WTC11 (cell line): ENCODE measurements around the gene CDK2. TPM values are rescaled to one million over a fixed set of nuclear protein-coding genes. Genes with fewer than 3 reads are reported as not detected.

Experiments used
- ATAC-seq: fragments of 200-7000 bp; cut with Tn5 transposase; 2 replicates; pipeline ENCODE4 v1.10.0; 2021; ENCODE audit warnings: mild to moderate bottlenecking, moderate library complexity
- CTCF ChIA-PET: fragments of 300-600 bp; sonication (Branson Sonifier 250); formaldehyde crosslinking; loops from one replicate; lab custom pipeline; 2021; ENCODE audit warnings: antibody characterized with exemption; lab: Charles Lee
- POLR2A ChIA-PET: fragments of 350-600 bp; sonication (Branson Sonifier 250); formaldehyde crosslinking; loops from one replicate; lab custom pipeline; 2021; ENCODE audit warnings: antibody characterized with exemption; lab: Charles Lee
- DNase-seq: peaks from one replicate; pipeline ENCODE4 v3.0.0; 2021; ENCODE audit warnings: low spot score
- H3K27ac Mint-ChIP-seq: 2 replicates; pipeline ENCODE4 v1.8.0; 2021; ENCODE audit warnings: mixed read lengths
- H3K27me3 Mint-ChIP-seq: 2 replicates; pipeline ENCODE4 v1.8.0; 2021; ENCODE audit warnings: low read depth, mild to moderate bottlenecking, moderate library complexity, mixed read lengths
- H3K36me3 Mint-ChIP-seq: 2 replicates; pipeline ENCODE4 v1.8.0; 2021; ENCODE audit warnings: mixed read lengths
- H3K4me1 Mint-ChIP-seq: 2 replicates; pipeline ENCODE4 v1.8.0; 2022; ENCODE audit warnings: mixed read lengths
- H3K4me3 Mint-ChIP-seq: 2 replicates; pipeline ENCODE4 v1.8.0; 2021; ENCODE audit warnings: mild to moderate bottlenecking, moderate library complexity, mixed read lengths
- H3K9me3 Mint-ChIP-seq: 2 replicates; pipeline ENCODE4 v1.8.0; 2021; ENCODE audit warnings: mixed read lengths
- CBFB ChIP-seq: sonication (generic); formaldehyde crosslinking; IDR thresholded peaks from 2 replicates; pipeline ENCODE4 v1.8.1; 2022; ENCODE audit warnings: mild to moderate bottlenecking, low read depth, missing genetic modification reagents
- E2F1 ChIP-seq: sonication (generic); formaldehyde crosslinking; IDR thresholded peaks from 2 replicates; pipeline ENCODE4 v1.8.0; 2022; ENCODE audit warnings: mild to moderate bottlenecking, missing genetic modification reagents
- ETV6 ChIP-seq: sonication (generic); formaldehyde crosslinking; IDR thresholded peaks from 2 replicates; pipeline ENCODE4 v1.8.1; 2022; ENCODE audit warnings: mild to moderate bottlenecking, missing genetic modification reagents
- FOXK1 ChIP-seq: sonication (generic); formaldehyde crosslinking; IDR thresholded peaks from 2 replicates; pipeline ENCODE4 v1.8.0; 2022; ENCODE audit warnings: mild to moderate bottlenecking, moderate library complexity, missing genetic modification reagents
- GTF2I ChIP-seq: fragments of 250-450 bp; sonication (Bioruptor Pico); conservative IDR thresholded peaks from 2 replicates; pipeline ENCODE4 v1.4.0; 2021; ENCODE audit warnings: mild to moderate bottlenecking
- JAZF1 ChIP-seq: fragments of 250-450 bp; sonication (Bioruptor Pico); IDR thresholded peaks from 2 replicates; pipeline ENCODE4 v1.9.0; 2021; ENCODE audit warnings: moderate library complexity, mild to moderate bottlenecking, inconsistent platforms
- MYBL2 ChIP-seq: sonication (generic); formaldehyde crosslinking; IDR thresholded peaks from 2 replicates; pipeline ENCODE4 v1.8.1; 2023; ENCODE audit warnings: mild to moderate bottlenecking, moderate library complexity, missing genetic modification reagents
- PREB ChIP-seq: sonication (generic); formaldehyde crosslinking; IDR thresholded peaks from 2 replicates; pipeline ENCODE4 v1.8.1; 2022; ENCODE audit warnings: mild to moderate bottlenecking, missing genetic modification reagents, moderate library complexity, borderline replicate concordance
- PRRX2 ChIP-seq: fragments of 250-450 bp; sonication (Bioruptor Pico); IDR thresholded peaks from 2 replicates; pipeline ENCODE4 v1.8.0; 2021; ENCODE audit warnings: mild to moderate bottlenecking
- STAT6 ChIP-seq: sonication (generic); formaldehyde crosslinking; conservative IDR thresholded peaks from 2 replicates; pipeline ENCODE4 v1.8.1; 2023; ENCODE audit warnings: mild to moderate bottlenecking, low read depth, missing genetic modification reagents, moderate library complexity
- TP53 ChIP-seq: sonication (generic); formaldehyde crosslinking; IDR thresholded peaks from 2 replicates; pipeline ENCODE4 v1.8.1; 2023; ENCODE audit warnings: mild to moderate bottlenecking, missing genetic modification reagents
- ZNF121 ChIP-seq: sonication (generic); formaldehyde crosslinking; IDR thresholded peaks from 2 replicates; pipeline ENCODE4 v1.8.0; 2023; ENCODE audit warnings: missing genetic modification reagents
- ZNF138 ChIP-seq: sonication (generic); formaldehyde crosslinking; conservative IDR thresholded peaks from 2 replicates; pipeline ENCODE4 v1.8.1; 2022; ENCODE audit warnings: mild to moderate bottlenecking, moderate library complexity, missing genetic modification reagents
- ZNF281 ChIP-seq: sonication (generic); formaldehyde crosslinking; IDR thresholded peaks from 2 replicates; pipeline ENCODE4 v1.8.0; 2023; ENCODE audit warnings: mild to moderate bottlenecking, missing genetic modification reagents
- ZNF416 ChIP-seq: fragments of 250-450 bp; sonication (Bioruptor Pico); IDR thresholded peaks from 2 replicates; pipeline ENCODE4 v1.9.0; 2021; ENCODE audit warnings: mild to moderate bottlenecking, inconsistent platforms
- ZNF532 ChIP-seq: fragments of 250-450 bp; sonication (Bioruptor Pico); IDR thresholded peaks from 2 replicates; pipeline ENCODE4 v1.9.0; 2021; ENCODE audit warnings: mild to moderate bottlenecking, borderline replicate concordance
- total RNA-seq: library from RNA; stranded (reverse); gene quantifications from 3 replicates; pipeline ENCODE4 v1.2.3, GENCODE V29; 2021
- TF ChIP-seq, protein P1 (sequence below): sonication (generic); formaldehyde crosslinking; IDR thresholded peaks from 2 replicates; pipeline ENCODE4 v1.8.1; 2023; ENCODE audit warnings: mild to moderate bottlenecking, missing genetic modification reagents
- TF ChIP-seq, protein P2 (sequence below): sonication (generic); formaldehyde crosslinking; IDR thresholded peaks from 2 replicates; pipeline ENCODE4 v1.8.0; 2022; ENCODE audit warnings: mild to moderate bottlenecking, missing genetic modification reagents

Gene CDK2
- total RNA-seq, 1 experiment from 2014 or later = 43.1 TPM

- H3K27ac Mint-ChIP-seq = no peak overlapping the region
- POLR2A ChIA-PET = interaction anchor here (1.0 kb wide), 2 partner anchors 40 to 117 kb away, joined by 3 read pairs; partner anchors contain the start of genes RAB5B and SARNP
- no peaks in the 10 kb centered on the region for H3K36me3 Mint-ChIP-seq
- ATAC-seq (no peak), DNase-seq (no peak)
- H3K9me3 Mint-ChIP-seq = no peaks in the 10 kb centered on the region
- H3K4me1 Mint-ChIP-seq = peaks cover 31% of the 10 kb centered on the region
- H3K27me3 Mint-ChIP-seq = peaks cover 59% of the 10 kb centered on the region
- CTCF ChIA-PET = interaction anchor here (0.6 to 4.9 kb wide), 3 partner anchors 8 to 196 kb away, joined by 3 to 40 read pairs (median 3); no protein-coding TSS in a partner anchor
- no peak overlapping the region for H3K4me3 Mint-ChIP-seq
- TF ChIP-seq ZNF281 (CRISPR knock-in tag) = no peak
- no peak for TF ChIP-seq TP53
- TF ChIP-seq CBFB = no peak
- TF ChIP-seq, protein P1, sequence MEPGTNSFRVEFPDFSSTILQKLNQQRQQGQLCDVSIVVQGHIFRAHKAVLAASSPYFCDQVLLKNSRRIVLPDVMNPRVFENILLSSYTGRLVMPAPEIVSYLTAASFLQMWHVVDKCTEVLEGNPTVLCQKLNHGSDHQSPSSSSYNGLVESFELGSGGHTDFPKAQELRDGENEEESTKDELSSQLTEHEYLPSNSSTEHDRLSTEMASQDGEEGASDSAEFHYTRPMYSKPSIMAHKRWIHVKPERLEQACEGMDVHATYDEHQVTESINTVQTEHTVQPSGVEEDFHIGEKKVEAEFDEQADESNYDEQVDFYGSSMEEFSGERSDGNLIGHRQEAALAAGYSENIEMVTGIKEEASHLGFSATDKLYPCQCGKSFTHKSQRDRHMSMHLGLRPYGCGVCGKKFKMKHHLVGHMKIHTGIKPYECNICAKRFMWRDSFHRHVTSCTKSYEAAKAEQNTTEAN (CRISPR knock-in tag) = no peak
- no peak for TF ChIP-seq ZNF532 (CRISPR knock-in tag)
- no peak for TF ChIP-seq ZNF416
- TF ChIP-seq STAT6 (CRISPR knock-in tag) = no peak
- TF ChIP-seq, protein P2, sequence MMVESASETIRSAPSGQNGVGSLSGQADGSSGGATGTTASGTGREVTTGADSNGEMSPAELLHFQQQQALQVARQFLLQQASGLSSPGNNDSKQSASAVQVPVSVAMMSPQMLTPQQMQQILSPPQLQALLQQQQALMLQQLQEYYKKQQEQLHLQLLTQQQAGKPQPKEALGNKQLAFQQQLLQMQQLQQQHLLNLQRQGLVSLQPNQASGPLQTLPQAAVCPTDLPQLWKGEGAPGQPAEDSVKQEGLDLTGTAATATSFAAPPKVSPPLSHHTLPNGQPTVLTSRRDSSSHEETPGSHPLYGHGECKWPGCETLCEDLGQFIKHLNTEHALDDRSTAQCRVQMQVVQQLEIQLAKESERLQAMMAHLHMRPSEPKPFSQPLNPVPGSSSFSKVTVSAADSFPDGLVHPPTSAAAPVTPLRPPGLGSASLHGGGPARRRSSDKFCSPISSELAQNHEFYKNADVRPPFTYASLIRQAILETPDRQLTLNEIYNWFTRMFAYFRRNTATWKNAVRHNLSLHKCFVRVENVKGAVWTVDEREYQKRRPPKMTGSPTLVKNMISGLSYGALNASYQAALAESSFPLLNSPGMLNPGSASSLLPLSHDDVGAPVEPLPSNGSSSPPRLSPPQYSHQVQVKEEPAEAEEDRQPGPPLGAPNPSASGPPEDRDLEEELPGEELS (CRISPR knock-in tag) = no peak
- TF ChIP-seq GTF2I (CRISPR knock-in tag) = no peak
- no peak for TF ChIP-seq PREB (CRISPR knock-in tag)
- no peak for TF ChIP-seq PRRX2 (CRISPR knock-in tag)
- TF ChIP-seq ETV6 = no peak
- no peak for TF ChIP-seq FOXK1 (CRISPR knock-in tag)
- no peak for TF ChIP-seq JAZF1 (CRISPR knock-in tag)
- no peak for TF ChIP-seq ZNF121 (CRISPR knock-in tag)
- no peak for TF ChIP-seq ZNF138
- TF ChIP-seq E2F1 (CRISPR knock-in tag) = no peak
- no peak for TF ChIP-seq MYBL2
These were observed 32.6 kb upstream of the CDK2 start for GRCh38 chr12:55933799-55934742.
